22Rv1 (cell line): Measurements from ENCODE around the gene RHBDL3.

Experiments used
- CTCF ChIP-seq: fragments of 450-650 bp; IDR thresholded peaks from 2 replicates; pipeline ENCODE4 v1.5.1; 2017; ENCODE audit warnings: mild to moderate bottlenecking
- ZFX ChIP-seq: fragments of 450-650 bp; IDR thresholded peaks from 2 replicates; pipeline ENCODE4 v1.6.1; 2017; ENCODE audit warnings: antibody characterized with exemption, borderline replicate concordance

- TF ChIP-seq CTCF (no peak), ZFX (no peak)
Measured at GRCh38 chr17:32297424-32297823, 31.8 kb downstream of the RHBDL3 start.
